Panc1 (cell line): ENCODE data around the gene KRT77.

Experiments
- CTCF ChIP-seq: fragments of 450-650 bp; IDR thresholded peaks from 2 replicates; pipeline ENCODE4 v1.5.1; 2017; ENCODE audit warnings: mild to moderate bottlenecking
- POLR2AphosphoS5 ChIP-seq: IDR thresholded peaks from 2 replicates; pipeline ENCODE4 v1.6.1; 2012; ENCODE audit warnings: mild to moderate bottlenecking, low read depth, low read length, moderate library complexity
- SIN3A ChIP-seq: IDR thresholded peaks from 2 replicates; pipeline ENCODE4 v1.6.1; 2012; ENCODE audit warnings: low read depth, mild to moderate bottlenecking, low read length, moderate library complexity, borderline replicate concordance; ENCODE audit not compliant: insufficient read depth
- TCF7L2 ChIP-seq: IDR thresholded peaks from 2 replicates; pipeline ENCODE4 v1.6.1; 2011; ENCODE audit warnings: mild to moderate bottlenecking, low read depth, low read length, inconsistent platforms

GRCh38 chr12:52688481-52688880, 14.8 kb downstream of the KRT77 start:
- TF ChIP-seq CTCF = no peak
- no peak for TF ChIP-seq SIN3A
- no peak for TF ChIP-seq POLR2AphosphoS5
- no peak for TF ChIP-seq TCF7L2
